Liver (tissue), 10 donors: ENCODE results near the gene SNAPC5. TPM values are rescaled to one million over a fixed set of nuclear protein-coding genes. Genes with fewer than 3 reads are reported as not detected.
A peak's percentile ranks its signal among the peaks of the same experiment; 100 is the strongest.

ENCODE experiments used
- DNase-seq: peaks from one replicate; pipeline ENCODE4 v3.0.0-alpha.2; 2017; ENCODE audit warnings: low spot score
- H3K27ac ChIP-seq, 2 donors: one replicate each; pipeline ENCODE4 v1.7.0; 2013; ENCODE audit warnings: inconsistent platforms in 2 of 2, low read length in 2 of 2, control low read depth in 1 of 2, low read depth in 1 of 2, mild to moderate bottlenecking in 1 of 2
- H3K27me3 ChIP-seq, 4 donors: one replicate each; pipeline versions ENCODE4 v1.6.1 to v1.7.0; 2013; ENCODE audit warnings: low read length in 3 of 4, inconsistent platforms in 1 of 4, mild to moderate bottlenecking in 1 of 4, moderate library complexity in 1 of 4; ENCODE audit not compliant: control insufficient read depth in 4 of 4, insufficient read depth in 4 of 4
- H3K36me3 ChIP-seq, 4 donors: one replicate each; pipeline versions ENCODE4 v1.6.1 to v1.7.0; 2013; ENCODE audit warnings: low read length in 3 of 4, mild to moderate bottlenecking in 3 of 4, low read depth in 1 of 4, moderate library complexity in 1 of 4; ENCODE audit not compliant: control insufficient read depth in 4 of 4, insufficient read depth in 3 of 4
- H3K4me1 ChIP-seq, 4 donors: one replicate each; pipeline versions ENCODE4 v1.6.1 to v1.7.0; 2013; ENCODE audit warnings: low read length in 3 of 4, mild to moderate bottlenecking in 3 of 4, moderate library complexity in 1 of 4; ENCODE audit not compliant: control insufficient read depth in 4 of 4, insufficient read depth in 4 of 4
- H3K4me3 ChIP-seq, 3 donors: one replicate each; pipeline versions ENCODE4 v1.6.1 to v1.7.0; 2013; ENCODE audit warnings: low read length in 3 of 3, control low read depth in 1 of 3, low read depth in 1 of 3, mild to moderate bottlenecking in 1 of 3
- H3K9ac ChIP-seq, 2 donors: one replicate each; pipeline ENCODE4 v1.7.0; 2013; ENCODE audit warnings: low read length in 2 of 2, mild to moderate bottlenecking in 2 of 2, moderate library complexity in 2 of 2, control low read depth in 1 of 2, low read depth in 1 of 2
- H3K9me3 ChIP-seq, 4 donors: one replicate each; pipeline versions ENCODE4 v1.6.1 to v1.7.0; 2013; ENCODE audit warnings: low read length in 3 of 4; ENCODE audit not compliant: control insufficient read depth in 4 of 4
- CTCF ChIP-seq: fragments of 150-350 bp; IDR thresholded peaks from 2 replicates; pipeline ENCODE4 v1.5.1; 2017; ENCODE audit warnings: improper control_type of control experiment, low read depth, low read length; ENCODE audit not compliant: missing input control
- EGR1 ChIP-seq, 2 donors: IDR thresholded peaks; 2 replicates each; pipeline ENCODE4 v1.6.1; 2016 to 2018; ENCODE audit warnings: antibody characterized with exemption in 2 of 2, low read depth in 2 of 2
- GABPA ChIP-seq, 2 donors: IDR thresholded peaks in 1 of 2; conservative IDR thresholded peaks in 1 of 2; 2 replicates each; pipeline ENCODE4 v1.6.1; 2016; ENCODE audit warnings: antibody characterized with exemption in 2 of 2, mild to moderate bottlenecking in 1 of 2, moderate library complexity in 1 of 2
- JUND ChIP-seq, 2 donors: IDR thresholded peaks; 2 replicates each; pipeline ENCODE4 v1.6.1; 2016; ENCODE audit warnings: antibody characterized with exemption in 2 of 2
- REST ChIP-seq: IDR thresholded peaks from 2 replicates; pipeline ENCODE4 v1.6.1; 2016; ENCODE audit warnings: antibody characterized with exemption, mild to moderate bottlenecking
- SP1 ChIP-seq: IDR thresholded peaks from 2 replicates; pipeline ENCODE4 v1.6.1; 2018; ENCODE audit warnings: antibody characterized with exemption, mild to moderate bottlenecking
- YY1 ChIP-seq: IDR thresholded peaks from 2 replicates; pipeline ENCODE4 v1.6.1; 2016; ENCODE audit warnings: antibody characterized with exemption, mild to moderate bottlenecking
- WGBS: extraction: QIAGEN DNeasy Blood & Tissue Kit; methylation state at CpG from one replicate; pipeline ENCODE4 v1.1.7; 2013; 5-methylcytosine and 5-hydroxymethylcytosine counted together
- polyA plus RNA-seq, 2 donors: library from polyadenylated mRNA; stranded (reverse) in 1 of 2; unstranded in 1 of 2; fragments of 200-250 nt in 1 of 2; fragments of >200 nt in 1 of 2; fragmentation: Nextera tagmentation in 1 of 2; extraction: Ambion mirVana in 1 of 2; gene quantifications; one replicate each; pipeline versions ENCODE4 v1.2.1 to v1.2.3, GENCODE V29; 2013 to 2015
- small RNA-seq: library from RNA; depleted of rRNA; stranded (forward); fragments of <200 nt; gene quantifications from one replicate; pipeline ENCODE3, GENCODE V24; 2014
- total RNA-seq, 2 donors: library from RNA; depleted of rRNA; stranded (reverse); fragments of >200 nt; gene quantifications; one replicate each; pipeline ENCODE4 v1.2.3, GENCODE V29; 2014
- TF ChIP-seq, protein P1 (sequence below): IDR thresholded peaks from 2 replicates; pipeline ENCODE4 v1.6.1; 2016; ENCODE audit warnings: antibody characterized with exemption
- donor health status: healthy.
- donor health status: healthy.
- donor health status: healthy.
- donor health status: healthy.
- donor health status: healthy.

The SNAPC5 gene
- total and polyA plus RNA-seq, 4 donors, result 11.3 to 24.9 (median 22.1) TPM

DNA sequence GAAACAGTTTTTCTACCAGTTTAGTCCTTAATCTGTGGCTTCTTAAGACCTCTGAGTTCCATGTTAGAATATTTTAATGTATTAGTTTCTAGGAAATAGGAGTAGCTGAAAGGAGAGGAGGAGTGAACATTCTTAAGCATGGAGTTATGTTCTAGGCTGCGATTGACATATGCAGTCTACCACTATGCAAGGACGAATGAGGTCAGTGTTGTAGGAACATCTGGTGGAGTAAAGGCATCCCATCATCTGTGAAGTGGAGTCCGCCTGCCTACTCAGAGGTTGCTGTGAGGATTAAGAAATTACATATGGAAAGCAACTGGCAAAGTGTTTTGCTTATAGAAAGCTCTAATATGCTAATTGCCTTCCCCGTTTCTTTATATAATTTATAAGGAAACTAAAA is 45.1 kb downstream of the SNAPC5 start:
- Histone ChIP-seq H3K9ac (no peak overlapping the region), H3K4me1 (peaks cover 1 to 13% (median 9%) of the 10 kb centered on the region in 4 donors), H3K27ac (peak overlapping the region in 1 of 2 donors; percentile 1), H3K9me3 (no peaks in the 10 kb centered on the region), H3K36me3 (peaks cover 0 to 2% (median under 1%) of the 10 kb centered on the region in 4 donors), H3K4me3 (no peak overlapping the region), H3K27me3 (no peaks in the 10 kb centered on the region)
- DNase-seq, result no peak
- WGBS, result 97% methylated on average over 4 of the region's 4 CpGs
- TF ChIP-seq SP1 (no peak), REST (no peak), EGR1 (IDR thresholded peaks at IDR 0.05; ENCODE audit: low read depth in 2 of 2) (no peak), GABPA (IDR thresholded peaks at IDR 0.05 in 1 of 2, conservative IDR thresholded peaks at IDR 0.05 in 1 of 2) (no peak), YY1 (no peak), CTCF (no peak), JUND (IDR thresholded peaks at IDR 0.05) (no peak)
- TF ChIP-seq, protein P1, sequence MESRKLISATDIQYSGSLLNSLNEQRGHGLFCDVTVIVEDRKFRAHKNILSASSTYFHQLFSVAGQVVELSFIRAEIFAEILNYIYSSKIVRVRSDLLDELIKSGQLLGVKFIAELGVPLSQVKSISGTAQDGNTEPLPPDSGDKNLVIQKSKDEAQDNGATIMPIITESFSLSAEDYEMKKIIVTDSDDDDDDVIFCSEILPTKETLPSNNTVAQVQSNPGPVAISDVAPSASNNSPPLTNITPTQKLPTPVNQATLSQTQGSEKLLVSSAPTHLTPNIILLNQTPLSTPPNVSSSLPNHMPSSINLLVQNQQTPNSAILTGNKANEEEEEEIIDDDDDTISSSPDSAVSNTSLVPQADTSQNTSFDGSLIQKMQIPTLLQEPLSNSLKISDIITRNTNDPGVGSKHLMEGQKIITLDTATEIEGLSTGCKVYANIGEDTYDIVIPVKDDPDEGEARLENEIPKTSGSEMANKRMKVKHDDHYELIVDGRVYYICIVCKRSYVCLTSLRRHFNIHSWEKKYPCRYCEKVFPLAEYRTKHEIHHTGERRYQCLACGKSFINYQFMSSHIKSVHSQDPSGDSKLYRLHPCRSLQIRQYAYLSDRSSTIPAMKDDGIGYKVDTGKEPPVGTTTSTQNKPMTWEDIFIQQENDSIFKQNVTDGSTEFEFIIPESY, result no peak

Small RNA genes within 50 kb of the gene (small RNA-seq; reads per million reads assigned to genes)
- gene MIR4512, result not detected
- gene RF01159, result not detected
- not detected for gene SNORD16
- not detected for gene SNORD18A
- not detected for gene SNORD18B
- not detected for gene SNORD18C

Other genes with a start within 250 kb of the SNAPC5 start
- gene MEGF11, start 244.0 kb downstream of the SNAPC5 start, total RNA-seq, result under 1 TPM; under 0.01 to 0.51 TPM
- gene MEGF11, start 244.0 kb downstream of the SNAPC5 start, polyA plus RNA-seq, result under 1 TPM in 1 of 2 donors, not detected in 1; 0.03 TPM
- gene DIS3L, start 204.2 kb downstream of the SNAPC5 start, total RNA-seq, result 10 to 100 TPM; 17.2 to 40.2 TPM
- 10 to 100 TPM in 1 of 2 donors, 1 to 10 TPM in 1; 9.9 to 14.2 TPM for gene DIS3L, start 204.2 kb downstream of the SNAPC5 start, polyA plus RNA-seq
- 1 to 10 TPM; 2.4 to 5.9 TPM for gene TIPIN, start 141.1 kb downstream of the SNAPC5 start, total RNA-seq
- 1 to 10 TPM; 2.2 to 2.7 TPM for gene TIPIN, start 141.1 kb downstream of the SNAPC5 start, polyA plus RNA-seq
- 10 to 100 TPM; 14.3 to 24.6 TPM for gene MAP2K1, start 110.8 kb downstream of the SNAPC5 start, total RNA-seq
- 10 to 100 TPM; 24.1 to 30.2 TPM for gene MAP2K1, start 110.8 kb downstream of the SNAPC5 start, polyA plus RNA-seq
- gene RPL4, start 7.1 kb upstream of the SNAPC5 start, total RNA-seq, result 1,000 to 10,000 TPM; 1,530 to 1,638 TPM
- 1,000 to 10,000 TPM in 1 of 2 donors, 100 to 1,000 TPM in 1; 323 to 1,351 TPM for gene RPL4, start 7.1 kb upstream of the SNAPC5 start, polyA plus RNA-seq
- gene ZWILCH, start 7.6 kb upstream of the SNAPC5 start, total RNA-seq, result 10 to 100 TPM in 1 of 2 donors, 1 to 10 TPM in 1; 3.5 to 11.3 TPM
- gene ZWILCH, start 7.6 kb upstream of the SNAPC5 start, polyA plus RNA-seq, result 1 to 10 TPM; 1.5 to 2.3 TPM
- not detected for gene LCTL, start 68.2 kb upstream of the SNAPC5 start, total RNA-seq
- gene LCTL, start 68.2 kb upstream of the SNAPC5 start, polyA plus RNA-seq, result under 1 TPM in 1 of 2 donors, not detected in 1; 0.13 TPM
- gene SMAD6, start 204.5 kb upstream of the SNAPC5 start, total RNA-seq, result 10 to 100 TPM; 14.1 to 15.1 TPM
- gene SMAD6, start 204.5 kb upstream of the SNAPC5 start, polyA plus RNA-seq, result 1 to 10 TPM; 1.2 to 7.9 TPM